HG03039 (cell line): ENCODE results near the gene B3GAT2.

Experiments used
- ATAC-seq: cut with Tn5 transposase; IDR thresholded peaks from one replicate; pipeline ENCODE4 v1.9.1; 2021; ENCODE audit warnings: mild to moderate bottlenecking, moderate library complexity; ENCODE audit not compliant: unreplicated experiment

The B3GAT2 gene

GRCh38 chr6:70901324-70901723, 55.5 kb downstream of the B3GAT2 start:
- ATAC-seq = no peak

DNA sequence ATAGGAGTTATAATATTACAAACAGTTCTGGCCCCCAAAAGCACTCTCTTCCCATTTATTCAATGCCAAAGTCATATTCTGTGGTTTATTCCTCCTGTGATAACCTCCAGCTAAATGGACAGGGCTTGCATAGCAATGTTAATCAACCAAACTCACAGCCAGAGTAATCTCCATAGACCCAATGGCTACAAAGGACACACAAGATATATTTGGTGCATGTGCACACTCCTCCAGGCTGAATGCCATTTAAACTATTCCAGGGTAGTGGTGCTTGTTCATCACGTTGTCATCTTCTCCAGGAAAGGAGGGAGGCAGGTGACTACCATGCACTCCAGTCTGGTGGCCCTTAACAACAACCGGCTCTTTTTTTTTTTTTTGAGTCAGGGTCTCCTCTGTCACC, 56.8 kb downstream of the B3GAT2 start:
- no peak for ATAC-seq

DNA sequence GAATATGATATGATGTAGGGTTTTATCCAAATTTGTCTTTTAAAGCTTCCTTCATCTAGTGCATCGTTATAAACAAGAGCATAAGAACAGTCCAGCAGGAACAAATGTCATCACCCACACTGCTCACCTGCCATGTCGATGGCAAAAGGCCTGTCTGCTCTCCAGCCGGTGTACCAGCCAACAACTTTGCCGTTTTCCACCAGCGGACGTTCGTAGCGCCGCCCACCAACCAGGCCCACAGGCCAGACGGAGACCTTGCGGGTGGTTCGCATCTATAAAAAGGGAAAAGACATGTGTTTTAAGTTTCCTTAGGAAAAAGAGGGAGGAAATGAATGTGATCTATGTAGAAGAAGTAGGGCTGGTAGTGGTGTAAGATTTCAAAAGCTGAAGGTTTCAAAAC, 62.9 kb downstream of the B3GAT2 start:
- ATAC-seq = no peak

GRCh38 chr6:70889270-70889669, 67.6 kb downstream of the B3GAT2 start:
- ATAC-seq = no peak

DNA sequence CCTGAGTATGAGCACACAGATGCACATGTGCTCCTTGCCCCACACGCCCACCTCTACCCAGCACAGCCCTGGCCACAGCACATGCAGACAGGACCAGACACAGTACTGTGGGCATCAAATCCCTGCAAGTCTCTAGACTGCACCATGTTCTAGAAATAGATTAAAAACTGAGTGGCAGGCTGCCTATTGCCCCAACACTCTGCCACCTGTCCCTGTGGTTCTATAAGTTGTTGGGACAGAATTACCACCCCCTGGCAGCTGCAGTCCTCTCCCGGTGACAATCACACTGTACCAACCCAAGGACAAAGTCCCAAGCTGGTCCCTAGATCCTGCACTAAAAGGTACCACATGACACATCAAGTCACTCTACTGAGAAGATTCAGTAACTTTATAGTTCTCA, 70.2 kb downstream of the B3GAT2 start:
- no peak for ATAC-seq

GRCh38 chr6:70886071-70886470, 70.8 kb downstream of the B3GAT2 start:
- no peak for ATAC-seq

DNA sequence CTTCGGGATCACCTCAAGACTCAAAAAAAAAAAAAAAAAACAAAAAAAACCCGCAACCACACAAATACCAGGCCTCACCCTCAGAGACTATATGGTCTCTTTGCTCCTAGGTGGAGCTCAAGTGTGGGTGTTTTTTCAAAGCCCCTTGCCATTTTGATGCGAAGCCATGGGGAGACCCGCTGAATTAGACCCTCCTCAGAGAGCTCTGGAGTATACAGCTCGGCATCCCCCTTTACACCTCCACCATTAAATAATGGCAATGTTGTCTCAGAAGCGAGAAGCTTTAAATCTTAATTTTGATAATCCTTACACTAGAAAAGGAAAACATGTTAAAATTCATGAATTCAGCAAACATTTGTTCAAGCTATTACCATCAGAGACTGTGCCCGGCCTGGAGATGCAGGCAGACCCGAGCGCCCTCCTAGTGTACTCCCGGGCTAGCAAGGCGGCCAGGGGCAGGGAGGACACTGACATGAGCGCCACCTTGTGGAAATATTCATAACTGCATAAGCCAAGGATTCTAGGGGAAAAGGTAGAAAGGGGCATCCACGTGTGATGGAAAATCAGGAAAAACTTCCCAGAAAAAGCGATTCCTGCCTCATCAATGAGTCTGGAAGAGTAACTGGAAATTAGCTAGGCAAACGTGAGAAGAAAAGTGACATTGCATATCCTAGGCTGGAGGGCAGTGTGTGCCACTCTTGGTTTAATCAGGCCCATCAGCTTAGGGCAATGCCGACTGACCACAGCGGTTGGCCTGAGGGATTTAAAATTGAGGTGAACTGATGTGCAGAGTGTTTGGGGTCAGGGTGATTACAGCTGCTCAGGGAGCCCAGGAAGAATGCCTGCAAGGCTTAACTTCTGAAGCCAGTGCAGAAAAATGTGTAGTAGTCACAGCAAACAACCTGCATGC, 72.5 kb downstream of the B3GAT2 start:
- no peak for ATAC-seq

DNA sequence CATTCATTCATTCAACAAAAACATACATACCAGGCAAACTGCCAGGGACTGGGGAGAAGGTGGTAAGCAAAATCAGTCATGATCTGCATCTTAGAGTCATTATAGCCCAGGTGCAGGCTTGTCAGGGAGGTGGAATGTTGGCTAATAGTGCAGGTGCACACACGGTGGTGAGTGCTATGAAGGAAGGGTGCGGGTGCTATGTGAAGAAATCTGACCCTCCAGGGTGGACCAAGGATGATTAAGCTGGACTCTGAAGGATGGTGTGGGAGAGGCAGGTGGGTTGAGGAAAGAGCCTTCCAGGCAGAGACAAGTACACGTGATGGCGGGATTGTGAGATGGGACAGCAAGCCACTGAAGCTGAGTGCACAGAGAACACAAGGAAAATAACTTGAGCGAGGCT, 77.4 kb downstream of the B3GAT2 start:
- ATAC-seq = no peak

- no peak for ATAC-seq
These were observed 82.5 kb downstream of the B3GAT2 start for GRCh38 chr6:70874181-70874913.

DNA sequence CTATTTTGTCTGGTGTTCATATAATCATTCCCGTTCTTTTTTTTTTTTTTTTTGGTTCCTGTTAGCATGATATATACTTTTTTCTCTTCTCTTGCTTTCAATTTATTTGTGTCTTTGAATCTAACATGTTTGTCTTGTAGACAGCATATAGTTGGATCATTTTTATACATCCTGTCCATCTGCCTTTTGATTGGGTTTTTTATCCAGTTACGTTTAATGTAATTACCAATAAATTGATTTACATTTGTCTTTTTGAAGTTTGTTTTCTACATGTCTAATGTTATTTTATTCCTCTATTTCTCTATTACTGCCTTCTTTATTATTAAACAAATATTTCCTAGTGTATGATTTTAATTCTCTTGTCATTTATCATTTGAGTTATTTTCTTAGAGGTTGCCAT, 84.4 kb downstream of the B3GAT2 start:
- no peak for ATAC-seq

- no peak for ATAC-seq
These were observed 92.5 kb downstream of the B3GAT2 start for GRCh38 chr6:70864401-70864800.

DNA sequence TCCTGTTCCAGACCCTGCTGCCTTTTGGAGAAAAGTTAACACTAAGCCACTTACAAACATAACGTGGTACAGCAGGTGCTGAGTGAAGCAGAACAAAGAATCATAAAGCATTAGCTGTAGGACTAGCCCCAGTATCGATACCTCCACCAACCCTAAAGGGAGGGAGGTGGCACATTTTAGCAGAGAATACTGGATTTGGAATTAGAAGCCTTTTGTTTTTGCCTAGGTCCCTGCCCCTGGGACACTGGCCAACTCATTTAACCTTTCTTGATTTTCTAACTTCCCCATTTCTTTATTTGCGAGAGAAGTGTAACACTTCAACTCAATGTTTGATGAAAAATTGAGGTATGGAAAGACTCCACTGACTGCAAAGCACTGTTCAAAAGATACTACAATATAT, 93.5 kb downstream of the B3GAT2 start:
- ATAC-seq = no peak

GRCh38 chr6:70860920-70861319, 95.9 kb downstream of the B3GAT2 start:
- ATAC-seq = no peak

DNA sequence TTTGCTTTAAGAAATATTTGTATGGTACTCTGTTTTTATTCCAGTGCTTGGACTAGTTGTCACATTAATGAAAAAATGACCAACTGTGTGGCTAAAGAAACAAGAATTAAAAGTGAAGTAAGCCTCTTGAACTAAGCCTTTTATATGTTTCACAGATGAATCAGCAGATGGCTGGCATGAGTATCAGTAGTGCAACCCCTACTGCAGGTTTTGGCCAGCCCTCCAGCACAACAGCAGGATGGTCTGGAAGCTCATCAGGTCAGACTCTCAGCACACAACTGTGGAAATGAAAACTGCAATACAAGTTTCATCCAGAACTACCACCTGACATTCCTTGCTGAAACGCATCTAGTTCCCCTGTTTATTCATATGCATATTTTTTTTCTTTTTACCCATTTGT, 96.8 kb downstream of the B3GAT2 start:
- ATAC-seq = no peak

- peak; percentile 99 for ATAC-seq
These were observed 99.3 kb downstream of the B3GAT2 start for GRCh38 chr6:70857387-70858077.

DNA sequence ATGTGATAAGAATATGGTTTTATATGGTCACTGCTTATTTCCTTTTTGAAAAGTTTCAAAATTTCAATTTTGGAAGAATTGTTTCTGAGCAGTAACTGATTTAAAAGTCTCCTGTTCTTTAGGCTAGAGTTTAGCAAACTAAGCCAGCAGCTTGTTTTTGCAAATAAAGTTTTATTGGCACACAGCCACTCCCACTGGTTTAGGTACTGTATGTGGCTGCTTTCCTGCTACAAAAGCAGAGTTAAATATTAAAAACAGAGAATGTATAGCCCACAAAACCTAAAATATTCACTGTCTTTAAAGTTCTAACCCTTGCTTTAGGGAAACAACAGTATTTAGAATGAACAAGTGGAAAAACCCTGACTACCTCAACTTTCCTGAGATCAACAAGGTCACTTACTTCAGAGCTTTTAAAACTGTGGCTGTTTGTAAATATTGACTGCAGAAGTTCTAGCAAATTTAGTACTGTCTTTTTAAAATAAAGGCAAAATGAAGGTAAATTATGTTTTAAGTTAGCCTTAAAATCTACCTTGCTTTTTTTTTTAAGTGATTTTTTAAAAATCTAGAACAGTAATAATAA, 104.1 kb downstream of the B3GAT2 start:
- ATAC-seq = no peak

GRCh38 chr6:70849348-70850069, 107.4 kb downstream of the B3GAT2 start:
- ATAC-seq = no peak

- no peak for ATAC-seq
These were observed 109.5 kb downstream of the B3GAT2 start for GRCh38 chr6:70847106-70848084.

DNA sequence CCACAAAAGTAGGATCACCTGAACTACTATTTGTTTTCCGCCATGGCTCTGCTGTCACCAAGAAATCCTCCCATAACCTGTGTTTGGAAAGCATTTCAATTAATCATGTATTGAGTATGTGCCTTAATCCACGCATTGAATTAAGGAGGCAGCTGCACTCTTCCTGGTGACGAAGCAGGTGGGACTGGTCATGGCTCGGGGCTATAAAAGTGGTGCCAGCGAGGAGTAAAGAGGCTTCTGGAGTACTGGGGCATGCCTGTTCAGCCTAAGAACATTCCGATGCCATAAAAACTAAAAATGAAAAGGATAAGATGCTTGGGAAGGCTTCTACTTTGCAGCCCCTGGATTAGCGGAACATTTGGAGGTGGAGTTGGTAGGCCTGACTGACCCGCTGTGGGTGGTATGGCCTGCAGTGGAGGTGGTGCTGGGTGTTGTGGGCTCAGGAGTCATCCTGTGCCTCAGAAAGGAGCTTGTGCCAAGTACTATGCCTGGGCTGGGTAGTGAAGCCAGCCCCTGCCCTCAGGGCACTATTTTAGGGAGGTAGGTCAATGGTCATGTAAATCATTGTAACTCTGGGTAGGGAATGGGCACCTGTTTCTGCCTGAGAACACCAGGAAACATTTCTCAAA, 110.5 kb downstream of the B3GAT2 start:
- ATAC-seq = no peak
